Measurements from ENCODE around the gene ARPC1A. TPM values are rescaled to one million over a fixed set of nuclear protein-coding genes. Genes with fewer than 3 reads are reported as not detected.
A peak's percentile ranks its signal among the peaks of the same experiment; 100 is the strongest.
"Not testable (repeated sequence)": the region's sequence is repeated elsewhere in the genome, so short reads cannot be mapped to it uniquely, and the experiment has no call there.

Gene ARPC1A
- total RNA-seq, 1 experiment from 2014 or later, result 179 TPM

GRCh38 chr7:99380032-99380822, 54.5 kb downstream of the ARPC1A start:
- DNase-seq (ENCODE audit: low read depth), result peak; percentile 88
- in situ Hi-C loops (cut with HindIII; ENCODE audit: low pct_unique_long_range_greater_than_20kb, low sequenced_read_pairs), result no loop called here

- in situ Hi-C loops (cut with HindIII; ENCODE audit: low pct_unique_long_range_greater_than_20kb, low sequenced_read_pairs), result no loop called here
- peak; percentile 69 for DNase-seq (ENCODE audit: low read depth)
Measured at GRCh38 chr7:99380823-99381663, 55.3 kb downstream of the ARPC1A start.

- no peak for DNase-seq (ENCODE audit: low read depth)
- in situ Hi-C loops (cut with HindIII; ENCODE audit: low pct_unique_long_range_greater_than_20kb, low sequenced_read_pairs), result no loop called here
Measured at GRCh38 chr7:99381664-99382075, 56.0 kb downstream of the ARPC1A start.

GRCh38 chr7:99383203-99383602, 57.5 kb downstream of the ARPC1A start:
- in situ Hi-C loops (cut with HindIII; ENCODE audit: low pct_unique_long_range_greater_than_20kb, low sequenced_read_pairs), result no loop called here
- DNase-seq (ENCODE audit: low read depth), result no peak

- no peak for DNase-seq (ENCODE audit: low read depth)
- in situ Hi-C loops (cut with HindIII; ENCODE audit: low pct_unique_long_range_greater_than_20kb, low sequenced_read_pairs), result no loop called here
Measured at GRCh38 chr7:99383791-99384370, 58.2 kb downstream of the ARPC1A start.

GRCh38 chr7:99384523-99384922, 58.8 kb downstream of the ARPC1A start:
- in situ Hi-C loops (cut with HindIII; ENCODE audit: low pct_unique_long_range_greater_than_20kb, low sequenced_read_pairs), result no loop called here
- no peak for DNase-seq (ENCODE audit: low read depth)

GRCh38 chr7:99385564-99385963, 59.9 kb downstream of the ARPC1A start:
- in situ Hi-C loops (cut with HindIII; ENCODE audit: low pct_unique_long_range_greater_than_20kb, low sequenced_read_pairs), result no loop called here
- no peak for DNase-seq (ENCODE audit: low read depth)

- in situ Hi-C loops (cut with HindIII; ENCODE audit: low pct_unique_long_range_greater_than_20kb, low sequenced_read_pairs), result no loop called here
- DNase-seq (ENCODE audit: low read depth), result peak; percentile 33
Measured at GRCh38 chr7:99386584-99387238, 61.0 kb downstream of the ARPC1A start.

- in situ Hi-C loops (cut with HindIII; ENCODE audit: low pct_unique_long_range_greater_than_20kb, low sequenced_read_pairs), result not testable (repeated sequence)
Measured at GRCh38 chr7:99387239-99387635, 61.5 kb downstream of the ARPC1A start.

GRCh38 chr7:99387912-99388311, 62.2 kb downstream of the ARPC1A start:
- no peak for DNase-seq (ENCODE audit: low read depth)
- in situ Hi-C loops (cut with HindIII; ENCODE audit: low pct_unique_long_range_greater_than_20kb, low sequenced_read_pairs), result no loop called here

More at GRCh38 chr7:99387239-99387635, 61.5 kb downstream of the ARPC1A start:
- DNase-seq (ENCODE audit: low read depth), result not testable (repeated sequence)

GRCh38 chr7:99389772-99390171, 64.1 kb downstream of the ARPC1A start:
- in situ Hi-C loops (cut with HindIII; ENCODE audit: low pct_unique_long_range_greater_than_20kb, low sequenced_read_pairs), result no loop called here

GRCh38 chr7:99390941-99391602, 65.4 kb downstream of the ARPC1A start:
- DNase-seq (ENCODE audit: low read depth), result no peak
- in situ Hi-C loops (cut with HindIII; ENCODE audit: low pct_unique_long_range_greater_than_20kb, low sequenced_read_pairs), result no loop called here

More at GRCh38 chr7:99389772-99390171, 64.1 kb downstream of the ARPC1A start:
- DNase-seq (ENCODE audit: low read depth), result no peak

GRCh38 chr7:99392046-99392445, 66.3 kb downstream of the ARPC1A start:
- in situ Hi-C loops (cut with HindIII; ENCODE audit: low pct_unique_long_range_greater_than_20kb, low sequenced_read_pairs), result no loop called here
- DNase-seq (ENCODE audit: low read depth), result no peak

- in situ Hi-C loops (cut with HindIII; ENCODE audit: low pct_unique_long_range_greater_than_20kb, low sequenced_read_pairs), result no loop called here
- DNase-seq (ENCODE audit: low read depth), result peak; percentile 46
Measured at GRCh38 chr7:99392659-99393354, 67.1 kb downstream of the ARPC1A start.

GRCh38 chr7:99393355-99394187, 67.9 kb downstream of the ARPC1A start:
- in situ Hi-C loops (cut with HindIII; ENCODE audit: low pct_unique_long_range_greater_than_20kb, low sequenced_read_pairs), result no loop called here

GRCh38 chr7:99394188-99394502, 68.4 kb downstream of the ARPC1A start:
- DNase-seq (ENCODE audit: low read depth), result no peak
- in situ Hi-C loops (cut with HindIII; ENCODE audit: low pct_unique_long_range_greater_than_20kb, low sequenced_read_pairs), result no loop called here

More at GRCh38 chr7:99393355-99394187, 67.9 kb downstream of the ARPC1A start:
- DNase-seq (ENCODE audit: low read depth), result no peak

All from Caki2 (cell line).